ENCODE data around the gene PRR4. TPM values are rescaled to one million over a fixed set of nuclear protein-coding genes. Genes with fewer than 3 reads are reported as not detected.

Gene PRR4, protein sequence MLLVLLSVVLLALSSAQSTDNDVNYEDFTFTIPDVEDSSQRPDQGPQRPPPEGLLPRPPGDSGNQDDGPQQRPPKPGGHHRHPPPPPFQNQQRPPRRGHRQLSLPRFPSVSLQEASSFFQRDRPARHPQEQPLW
- total RNA-seq (2014; rRNA removed; shearing (Covaris generic); ENCODE audit: low replicate concordance) = 5.7 and 12.7 TPM in 2 replicates

- no peaks in the 10 kb centered on the region for H4K20me1 ChIP-seq (ENCODE audit: insufficient read depth, low read depth, low read length)
- H3K79me2 ChIP-seq (ENCODE audit: low read length) = 0 out of 2 replicates have a peak, but pooled peaks cover under 1% of the 10 kb centered on the region
- no peaks in the 10 kb centered on the region for H3K36me3 ChIP-seq (ENCODE audit: insufficient read depth, low read length)
- no peak within 1 kb of the TSS for H3K27ac ChIP-seq (ENCODE audit: low read length)
- no peak within 1 kb of the TSS for H3K9ac ChIP-seq (ENCODE audit: low read length)
- no peak within 1 kb of the TSS for H3K4me2 ChIP-seq (ENCODE audit: low read depth, low read length, poor library complexity, severe bottlenecking)
- H3K27me3 ChIP-seq (ENCODE audit: low read length) = no peaks in the 10 kb centered on the region
- no peaks in the 10 kb centered on the region for H3K9me3 ChIP-seq (ENCODE audit: low read length)
- H3K4me3 ChIP-seq (ENCODE audit: low read length) = no peak within 1 kb of the TSS
- H3K4me1 ChIP-seq (ENCODE audit: low read length) = peaks cover 9% of the 10 kb centered on the region
- DNase-seq = no peak
- H3K9me2 ChIP-seq (replicated peaks; ENCODE audit: insufficient read depth, low read length) = no peaks in the 10 kb centered on the region
- no peak within 1 kb of the TSS for H2AFZ ChIP-seq (ENCODE audit: low read length)
Measured at GRCh38 chr12:10849425-10849878, at the start of gene PRR4. PRR4 (minus strand) TSS chr12:10849475; CDS start chr12:10849437, 38 bp downstream.

GRCh38 chr12:10896854-10897253 is 47.6 kb upstream of the PRR4 start:
- DNase-seq = no peak
- H2AFZ ChIP-seq (ENCODE audit: low read length) = no peak overlapping the region
- H3K4me3 ChIP-seq (ENCODE audit: low read length) = no peak overlapping the region
- H3K27me3 ChIP-seq (ENCODE audit: low read length) = no peaks in the 10 kb centered on the region
- H3K9me3 ChIP-seq (ENCODE audit: low read length) = no peaks in the 10 kb centered on the region
- H3K27ac ChIP-seq (ENCODE audit: low read length) = no peak overlapping the region
- H3K9me2 ChIP-seq (replicated peaks; ENCODE audit: insufficient read depth, low read length) = no peaks in the 10 kb centered on the region
- H3K4me2 ChIP-seq (ENCODE audit: low read depth, low read length, poor library complexity, severe bottlenecking) = no peak overlapping the region
- no peak overlapping the region for H3K9ac ChIP-seq (ENCODE audit: low read length)
- H4K20me1 ChIP-seq (ENCODE audit: insufficient read depth, low read depth, low read length) = no peaks in the 10 kb centered on the region
- no peaks in the 10 kb centered on the region for H3K4me1 ChIP-seq (ENCODE audit: low read length)
- H3K79me2 ChIP-seq (ENCODE audit: low read length) = peaks cover 10% of the 10 kb centered on the region; the same call in 1 of the 2 replicates
- H3K36me3 ChIP-seq (ENCODE audit: insufficient read depth, low read length) = no peaks in the 10 kb centered on the region

- no peaks in the 10 kb centered on the region for H3K9me2 ChIP-seq (replicated peaks; ENCODE audit: insufficient read depth, low read length)
- H3K9ac ChIP-seq (ENCODE audit: low read length) = no peak overlapping the region
- no peaks in the 10 kb centered on the region for H3K36me3 ChIP-seq (ENCODE audit: insufficient read depth, low read length)
- no peaks in the 10 kb centered on the region for H3K79me2 ChIP-seq (ENCODE audit: low read length)
- H2AFZ ChIP-seq (ENCODE audit: low read length) = no peak overlapping the region
- no peaks in the 10 kb centered on the region for H3K27me3 ChIP-seq (ENCODE audit: low read length)
- H3K9me3 ChIP-seq (ENCODE audit: low read length) = no peaks in the 10 kb centered on the region
- H4K20me1 ChIP-seq (ENCODE audit: insufficient read depth, low read depth, low read length) = no peaks in the 10 kb centered on the region
- no peak overlapping the region for H3K4me2 ChIP-seq (ENCODE audit: low read depth, low read length, poor library complexity, severe bottlenecking)
- no peak overlapping the region for H3K27ac ChIP-seq (ENCODE audit: low read length)
- H3K4me1 ChIP-seq (ENCODE audit: low read length) = no peaks in the 10 kb centered on the region
- no peak overlapping the region for H3K4me3 ChIP-seq (ENCODE audit: low read length)
- DNase-seq = no peak
Measured at GRCh38 chr12:10891937-10892336, 42.7 kb upstream of the PRR4 start.

DNA sequence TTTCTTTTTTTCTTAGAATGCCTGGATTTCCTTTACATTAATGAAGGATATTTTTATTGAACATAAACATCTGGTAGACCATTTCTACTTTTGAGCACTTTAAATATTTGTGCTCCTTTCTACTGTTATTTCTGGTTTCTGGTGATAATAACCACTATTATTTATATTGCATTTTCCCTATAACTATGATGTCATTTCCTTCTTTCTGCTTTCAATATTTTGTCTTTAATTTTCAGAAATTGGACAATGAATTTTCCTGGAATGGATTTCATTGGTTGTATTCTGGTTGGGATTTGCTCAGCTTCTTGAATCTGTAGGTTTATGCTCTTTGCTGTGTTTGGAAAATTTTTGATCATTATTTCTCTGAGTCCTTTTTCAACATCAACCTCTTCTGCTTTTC is 40.0 kb upstream of the PRR4 start:
- no peak overlapping the region for H3K27ac ChIP-seq (ENCODE audit: low read length)
- H2AFZ ChIP-seq (ENCODE audit: low read length) = no peak overlapping the region
- H3K27me3 ChIP-seq (ENCODE audit: low read length) = no peaks in the 10 kb centered on the region
- no peaks in the 10 kb centered on the region for H3K36me3 ChIP-seq (ENCODE audit: insufficient read depth, low read length)
- no peak overlapping the region for H3K9ac ChIP-seq (ENCODE audit: low read length)
- no peaks in the 10 kb centered on the region for H4K20me1 ChIP-seq (ENCODE audit: insufficient read depth, low read depth, low read length)
- no peaks in the 10 kb centered on the region for H3K9me2 ChIP-seq (replicated peaks; ENCODE audit: insufficient read depth, low read length)
- H3K79me2 ChIP-seq (ENCODE audit: low read length) = no peaks in the 10 kb centered on the region
- no peaks in the 10 kb centered on the region for H3K4me1 ChIP-seq (ENCODE audit: low read length)
- no peak for DNase-seq
- H3K4me2 ChIP-seq (ENCODE audit: low read depth, low read length, poor library complexity, severe bottlenecking) = no peak overlapping the region
- no peak overlapping the region for H3K4me3 ChIP-seq (ENCODE audit: low read length)
- H3K9me3 ChIP-seq (ENCODE audit: low read length) = no peaks in the 10 kb centered on the region

DNA sequence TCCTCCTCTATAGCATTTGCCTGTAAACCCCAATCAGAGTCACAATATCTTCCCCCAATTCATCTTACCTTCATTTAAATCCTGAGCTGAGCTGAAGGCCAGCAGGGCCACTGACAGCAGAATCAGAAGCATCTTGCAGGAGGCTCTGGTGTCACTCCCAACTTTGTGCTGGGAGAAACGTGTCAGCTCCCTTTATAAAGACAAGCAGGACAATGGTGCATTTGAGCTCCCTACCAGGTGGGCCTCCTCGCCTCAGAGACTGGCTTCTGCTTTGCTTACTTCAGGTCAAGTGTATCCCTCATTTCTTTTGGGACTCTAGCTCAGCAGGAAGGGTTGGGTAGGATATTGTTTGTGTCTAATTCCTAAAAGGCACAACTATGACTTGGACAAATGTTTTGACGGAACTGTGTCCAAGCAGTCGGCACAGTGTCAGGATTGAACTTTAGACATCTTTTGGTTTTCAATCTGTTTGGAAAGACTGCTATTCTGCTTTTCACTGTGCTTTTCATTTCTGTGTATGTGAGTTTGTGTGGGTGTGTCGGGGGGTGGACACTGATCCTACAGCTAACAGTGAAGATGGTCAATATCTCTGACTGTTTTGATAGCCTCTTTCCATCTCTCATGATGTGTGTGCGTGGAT is 34.9 kb upstream of the PRR4 start, which contains the start of gene PRH1:
Gene PRH1 (minus strand): TSS at position 170 of the 640 bp plus-strand sequence. CDS start 38 bp downstream, at position 132.
- H4K20me1 ChIP-seq (ENCODE audit: insufficient read depth, low read depth, low read length) = no peaks in the 10 kb centered on the region
- H3K27ac ChIP-seq (ENCODE audit: low read length) = no peak within 1 kb of the TSS
- H3K9me2 ChIP-seq (replicated peaks; ENCODE audit: insufficient read depth, low read length) = no peaks in the 10 kb centered on the region
- no peaks in the 10 kb centered on the region for H3K36me3 ChIP-seq (ENCODE audit: insufficient read depth, low read length)
- H3K9me3 ChIP-seq (ENCODE audit: low read length) = no peaks in the 10 kb centered on the region
- H3K4me1 ChIP-seq (ENCODE audit: low read length) = no peaks in the 10 kb centered on the region
- H3K4me2 ChIP-seq (ENCODE audit: low read depth, low read length, poor library complexity, severe bottlenecking) = no peak within 1 kb of the TSS
- no peak within 1 kb of the TSS for H3K9ac ChIP-seq (ENCODE audit: low read length)
- DNase-seq = no peak
- H3K27me3 ChIP-seq (ENCODE audit: low read length) = no peaks in the 10 kb centered on the region
- no peak within 1 kb of the TSS for H3K4me3 ChIP-seq (ENCODE audit: low read length)
- no peak within 1 kb of the TSS for H2AFZ ChIP-seq (ENCODE audit: low read length)
- H3K79me2 ChIP-seq (ENCODE audit: low read length) = no peaks in the 10 kb centered on the region

DNA sequence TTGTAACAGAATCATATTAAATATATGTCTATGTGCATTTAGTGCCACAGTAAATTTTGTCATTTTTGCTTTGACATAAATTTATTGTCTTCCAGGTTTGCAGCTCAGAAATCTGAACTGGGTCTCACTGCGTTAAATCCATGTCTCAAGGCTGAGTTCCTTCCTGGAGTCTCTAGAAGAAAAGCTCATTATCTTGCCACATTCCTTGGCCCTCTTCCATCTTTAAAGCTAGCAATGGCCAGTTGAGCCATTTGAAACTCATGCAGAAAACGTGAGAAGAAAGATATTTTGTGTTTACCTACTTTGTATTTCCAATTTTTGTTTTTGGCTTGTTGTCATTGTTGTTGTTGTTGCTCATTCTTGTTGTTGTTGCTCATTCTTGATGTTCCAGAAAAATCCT is 24.1 kb upstream of the PRR4 start:
- DNase-seq = no peak
- Histone ChIP-seq H3K27ac (ENCODE audit: low read length) (no peak overlapping the region), H4K20me1 (ENCODE audit: insufficient read depth, low read depth, low read length) (no peaks in the 10 kb centered on the region), H3K4me3 (ENCODE audit: low read length) (no peak overlapping the region), H3K36me3 (ENCODE audit: insufficient read depth, low read length) (no peaks in the 10 kb centered on the region), H3K4me2 (ENCODE audit: low read depth, low read length, poor library complexity, severe bottlenecking) (no peak overlapping the region), H3K9me2 (replicated peaks; ENCODE audit: insufficient read depth, low read length) (no peaks in the 10 kb centered on the region), H2AFZ (ENCODE audit: low read length) (no peak overlapping the region), H3K79me2 (ENCODE audit: low read length) (peaks cover 7% of the 10 kb centered on the region; the same call in 1 of the 2 replicates), H3K4me1 (ENCODE audit: low read length) (no peaks in the 10 kb centered on the region), H3K9me3 (ENCODE audit: low read length) (no peaks in the 10 kb centered on the region), H3K9ac (ENCODE audit: low read length) (no peak overlapping the region), H3K27me3 (ENCODE audit: low read length) (no peaks in the 10 kb centered on the region)

DNA sequence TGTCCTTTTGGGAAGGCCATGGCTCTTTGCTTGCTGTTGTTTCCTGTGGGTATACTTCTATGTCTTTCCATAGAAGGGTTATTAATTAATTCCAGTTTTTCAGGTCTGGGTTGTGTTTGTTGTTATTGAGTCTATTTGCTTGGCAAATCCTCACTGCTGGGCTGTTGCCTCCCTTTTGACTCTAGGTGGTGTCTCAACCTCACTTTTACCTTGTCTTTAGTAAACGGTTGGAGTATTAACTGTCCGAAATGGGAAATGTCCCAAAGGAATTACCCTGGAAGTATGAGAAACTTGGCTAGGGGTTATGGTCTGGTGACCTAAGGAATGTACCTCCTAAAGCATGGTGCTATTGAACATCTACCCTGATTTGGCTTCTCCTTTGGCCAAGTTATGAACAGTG is 18.1 kb upstream of the PRR4 start:
- no peak overlapping the region for H3K9ac ChIP-seq (ENCODE audit: low read length)
- no peaks in the 10 kb centered on the region for H4K20me1 ChIP-seq (ENCODE audit: insufficient read depth, low read depth, low read length)
- no peaks in the 10 kb centered on the region; the same call in 1 of the 2 replicates for H3K9me2 ChIP-seq (replicated peaks; ENCODE audit: insufficient read depth, low read length)
- no peak overlapping the region for H2AFZ ChIP-seq (ENCODE audit: low read length)
- no peak overlapping the region for H3K27ac ChIP-seq (ENCODE audit: low read length)
- DNase-seq = no peak
- H3K4me3 ChIP-seq (ENCODE audit: low read length) = no peak overlapping the region
- H3K79me2 ChIP-seq (ENCODE audit: low read length) = peaks cover 7% of the 10 kb centered on the region; the same call in 1 of the 2 replicates
- H3K27me3 ChIP-seq (ENCODE audit: low read length) = no peaks in the 10 kb centered on the region
- H3K9me3 ChIP-seq (ENCODE audit: low read length) = 0 out of 2 replicates have a peak, but pooled peaks cover 4% of the 10 kb centered on the region
- H3K4me2 ChIP-seq (ENCODE audit: low read depth, low read length, poor library complexity, severe bottlenecking) = no peak overlapping the region
- H3K4me1 ChIP-seq (ENCODE audit: low read length) = no peaks in the 10 kb centered on the region
- no peaks in the 10 kb centered on the region for H3K36me3 ChIP-seq (ENCODE audit: insufficient read depth, low read length)

DNA sequence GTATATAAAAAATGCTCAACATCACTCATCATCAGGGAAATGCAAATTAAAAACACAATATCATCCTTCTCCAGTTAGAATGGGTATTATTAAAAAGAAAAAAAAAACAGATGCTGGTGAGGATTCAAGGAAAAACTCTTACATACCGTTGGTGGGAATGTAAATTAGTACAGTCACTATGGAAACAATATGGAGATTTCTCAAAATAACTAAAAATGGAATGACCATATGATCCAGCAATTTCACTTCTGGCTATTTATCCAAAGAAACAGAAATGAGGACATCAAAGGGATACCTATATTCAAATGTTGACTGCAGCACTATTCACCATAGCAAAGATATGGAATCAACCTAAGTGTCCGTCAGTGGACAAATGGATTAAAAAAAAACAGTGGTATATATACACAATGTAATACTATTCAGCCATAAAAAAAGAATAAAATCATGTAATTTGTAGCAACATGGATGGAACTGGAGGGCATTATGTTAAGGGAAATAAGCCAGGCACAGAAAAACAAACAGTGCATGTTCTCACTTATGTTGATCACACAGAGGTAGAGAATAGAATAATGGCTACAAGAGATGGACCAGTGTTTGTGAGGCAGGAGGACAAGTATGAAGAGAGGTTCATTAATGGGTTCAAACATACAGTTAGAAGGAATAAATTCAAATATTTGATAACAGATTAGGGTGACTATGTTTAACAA is 14.4 kb upstream of the PRR4 start:
- Histone ChIP-seq H3K4me3 (ENCODE audit: low read length) (no peak overlapping the region), H3K36me3 (ENCODE audit: insufficient read depth, low read length) (peaks cover 7% of the 10 kb centered on the region; the same call in 1 of the 2 replicates), H3K9ac (ENCODE audit: low read length) (no peak overlapping the region), H4K20me1 (ENCODE audit: insufficient read depth, low read depth, low read length) (no peaks in the 10 kb centered on the region), H3K27ac (ENCODE audit: low read length) (no peak overlapping the region), H3K9me3 (ENCODE audit: low read length) (peaks cover 6% of the 10 kb centered on the region; the same call in 1 of the 2 replicates), H3K4me1 (ENCODE audit: low read length) (no peaks in the 10 kb centered on the region), H3K79me2 (ENCODE audit: low read length) (no peaks in the 10 kb centered on the region), H3K4me2 (ENCODE audit: low read depth, low read length, poor library complexity, severe bottlenecking) (no peak overlapping the region), H3K27me3 (ENCODE audit: low read length) (no peaks in the 10 kb centered on the region), H3K9me2 (replicated peaks; ENCODE audit: insufficient read depth, low read length) (no peaks in the 10 kb centered on the region; the same call in 1 of the 2 replicates), H2AFZ (ENCODE audit: low read length) (no peak overlapping the region)
- DNase-seq = no peak

All from Karpas-422 (cell line).